Astrocyte (in vitro differentiated cells and primary cell): ENCODE results near the gene SMAP1.

ENCODE experiments used
- CTCF ChIP-seq: IDR thresholded peaks from 2 replicates; pipeline ENCODE4 v1.5.1; 2011; ENCODE audit warnings: low read depth, mild to moderate bottlenecking, inconsistent platforms, low read length, moderate library complexity; ENCODE audit not compliant: insufficient read depth
- EZH2 ChIP-seq: IDR thresholded peaks from 2 replicates; pipeline ENCODE4 v1.6.1; 2012; ENCODE audit warnings: mild to moderate bottlenecking, low read length, inconsistent platforms; ENCODE audit not compliant: insufficient read depth

- TF ChIP-seq CTCF = no peak
- TF ChIP-seq EZH2 = no peak
Observed at GRCh38 chr6:70693887-70694286, 26.2 kb downstream of the SMAP1 start.
